HFF-Myc (cell line): ENCODE results near the gene ZNF454.

Source experiments
- DNase-seq: peaks from one replicate; pipeline ENCODE4 v3.0.0-alpha.2; 2011; ENCODE audit warnings: low read depth; ENCODE audit errors: extremely low read depth
- H3K4me3 ChIP-seq: replicated peaks from 2 replicates; pipeline ENCODE4 v1.5.1; 2011; ENCODE audit warnings: low read depth, mild to moderate bottlenecking, control low read depth, low read length
- CTCF ChIP-seq: IDR thresholded peaks from 2 replicates; pipeline ENCODE4 v1.5.1; 2012; ENCODE audit warnings: mild to moderate bottlenecking, low read depth, low read length, control low read depth; ENCODE audit errors: missing control alignments

The ZNF454 gene

DNA sequence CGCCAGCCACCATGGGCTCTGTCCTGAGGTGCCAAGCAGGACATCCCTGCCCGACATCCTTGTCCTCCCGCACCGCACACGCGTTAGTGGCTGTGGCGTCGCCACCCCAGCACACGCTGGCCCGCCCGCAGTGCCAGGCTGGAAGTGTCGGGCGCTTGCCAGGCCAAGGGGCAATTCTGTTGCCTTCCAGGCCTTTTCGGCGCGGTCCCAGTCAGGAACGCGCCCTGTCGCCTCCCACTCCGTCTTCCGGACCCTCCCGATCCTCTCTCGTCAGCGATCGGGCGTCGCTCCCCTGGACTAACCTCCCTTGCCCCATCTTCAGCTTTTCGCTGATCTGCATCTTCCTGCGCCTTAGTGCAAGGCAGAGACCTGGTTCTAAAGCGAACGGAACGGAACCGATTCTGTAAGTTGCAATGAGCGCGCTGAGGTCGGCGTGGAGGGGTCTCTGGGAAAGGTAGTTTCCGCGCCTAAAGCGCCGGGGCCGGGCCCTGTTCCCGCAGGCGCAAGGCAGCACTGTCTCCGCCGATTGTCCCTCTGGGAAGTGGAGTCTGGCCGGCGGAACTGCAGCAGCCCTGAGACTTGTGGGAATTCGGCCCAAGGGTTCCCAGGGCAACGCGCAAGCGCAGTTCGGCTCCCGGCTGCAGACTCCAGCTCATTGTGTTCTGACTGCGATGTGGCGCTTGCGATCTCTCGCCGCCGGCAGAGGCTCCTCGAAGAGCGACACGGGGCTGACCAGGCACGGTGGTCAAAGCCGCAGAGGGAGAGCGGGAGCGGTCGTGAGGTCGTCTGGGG is at the start of gene ZNF454:
Gene ZNF454 (plus strand): TSS at position 630 of the 792 bp plus-strand sequence. CDS start 1,594 bp downstream, outside the sequence.
- no peak for TF ChIP-seq CTCF
- peak within 1 kb of the TSS; percentile 48 for H3K4me3 ChIP-seq
- DNase-seq, result peak; percentile 63

DNA sequence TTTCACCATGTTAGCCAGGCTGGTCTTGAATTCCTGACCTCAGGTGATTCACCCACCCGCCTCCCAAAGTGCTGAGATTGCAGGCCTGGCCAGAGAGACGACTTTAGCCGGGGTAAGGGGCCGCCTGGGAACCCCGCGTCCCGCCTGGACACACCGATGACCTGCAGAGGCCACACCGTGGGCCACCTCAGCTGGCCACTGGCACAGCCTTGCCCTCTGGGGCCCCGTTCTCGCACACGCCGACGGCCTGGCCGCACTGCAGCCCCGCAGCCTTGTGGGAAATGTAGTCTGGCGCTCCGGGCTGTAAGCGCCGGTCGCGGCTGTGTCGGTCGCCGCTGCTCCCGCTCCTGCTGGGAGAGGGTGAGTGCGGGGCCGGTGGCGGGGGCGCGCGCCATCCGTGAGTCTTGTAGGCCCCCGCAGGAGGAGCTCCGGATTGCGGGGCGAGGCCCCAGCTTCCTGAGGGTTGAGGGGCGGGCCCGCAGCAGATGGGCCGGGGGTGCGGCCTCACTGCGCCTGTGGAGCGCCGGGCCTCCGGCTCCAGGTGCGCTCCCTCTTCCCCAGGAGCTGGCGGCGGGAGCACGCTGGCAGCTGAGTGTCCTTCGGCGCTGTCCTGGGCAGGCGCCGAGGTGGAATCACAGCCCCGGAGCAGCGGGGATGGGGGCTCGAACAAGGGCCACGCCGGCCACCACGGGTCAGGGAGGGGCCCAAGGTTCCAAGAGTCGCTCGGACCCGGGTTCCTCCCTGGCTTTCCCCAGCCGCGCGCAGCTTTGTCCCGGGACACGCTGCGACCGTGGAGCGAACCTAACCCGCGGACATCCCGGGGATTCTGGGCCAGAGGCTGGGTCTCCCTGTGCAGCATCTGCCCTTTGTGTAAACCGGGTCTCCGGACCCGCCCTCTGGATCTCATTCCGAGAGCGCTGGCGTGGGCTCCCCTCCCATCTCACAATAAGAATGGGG is 45.1 kb upstream of the ZNF454 start, which contains the start of gene ZFP2:
Gene ZFP2 (plus strand): TSS at position 299 of the 957 bp plus-strand sequence. CDS start 35,401 bp downstream, outside the sequence.
- peak; percentile 6 for DNase-seq
- peak within 1 kb of the TSS; percentile 56 for H3K4me3 ChIP-seq
- TF ChIP-seq CTCF, result no peak

DNA sequence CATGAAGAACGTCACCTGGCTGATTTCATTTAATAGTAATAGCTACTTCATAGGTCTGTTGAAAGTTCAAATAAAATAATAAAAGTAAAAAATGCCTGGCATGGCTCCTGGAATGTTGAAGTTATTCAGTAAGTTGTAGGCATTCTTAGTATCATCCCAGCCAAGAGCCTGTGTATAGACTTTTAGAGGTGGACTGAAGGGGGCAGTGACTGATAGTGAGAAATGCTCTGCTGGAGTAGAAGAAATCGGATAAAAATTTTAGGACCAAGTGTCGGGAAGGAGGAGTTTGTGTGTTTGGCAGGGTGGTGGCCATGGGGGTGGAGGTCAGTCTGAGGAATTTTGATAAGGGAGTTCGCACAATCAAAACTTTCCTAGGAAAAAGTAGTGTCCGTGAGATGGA is 41.7 kb upstream of the ZNF454 start:
- H3K4me3 ChIP-seq, result no peak overlapping the region
- DNase-seq, result no peak
- TF ChIP-seq CTCF, result no peak

GRCh38 chr5:178902849-178903248 is 38.1 kb upstream of the ZNF454 start:
- TF ChIP-seq CTCF, result no peak
- no peak for DNase-seq
- H3K4me3 ChIP-seq, result no peak overlapping the region

- TF ChIP-seq CTCF, result no peak
- no peak for DNase-seq
- no peak overlapping the region for H3K4me3 ChIP-seq
Observed at GRCh38 chr5:178931846-178932760, 8.9 kb upstream of the ZNF454 start.

DNA sequence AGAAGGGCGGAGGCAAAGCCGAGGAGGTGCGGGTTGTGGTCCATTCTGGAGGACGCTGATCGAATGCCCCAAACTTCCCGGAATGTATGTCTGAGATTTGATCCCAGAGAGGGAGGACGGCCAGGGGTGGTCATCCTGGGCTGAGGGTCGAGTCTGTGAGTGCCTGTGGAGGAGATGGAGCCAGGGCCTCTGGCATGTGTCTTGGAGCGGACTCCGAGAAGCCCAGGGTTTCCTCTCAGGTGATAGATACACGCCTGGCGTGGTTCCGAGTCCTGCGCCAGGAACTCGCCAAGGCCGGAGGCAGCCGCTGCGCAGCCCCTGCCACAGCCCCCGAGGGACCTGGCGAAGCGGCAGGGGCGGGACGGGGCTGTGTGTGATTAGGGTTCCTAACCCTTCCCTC is 363 bp downstream of the ZNF454 start:
- DNase-seq, result no peak
- peak overlapping the region; percentile 48 for H3K4me3 ChIP-seq
- TF ChIP-seq CTCF, result no peak
